Neutrophil (primary cell): ENCODE data around the gene PRKG1.

Source experiments
- H3K27ac ChIP-seq: fragments of 200-600 bp; sonication (generic); 2 replicates; pipeline ENCODE4 v1.5.1; 2016; ENCODE audit warnings: mild to moderate bottlenecking, moderate library complexity
- H3K27me3 ChIP-seq: fragments of 200-600 bp; sonication (generic); 2 replicates; pipeline ENCODE4 v1.6.0; 2016; ENCODE audit warnings: mild to moderate bottlenecking
- H3K36me3 ChIP-seq: fragments of 200-600 bp; sonication (generic); 2 replicates; pipeline ENCODE4 v1.5.1; 2017
- H3K4me1 ChIP-seq, 2 experiments: fragments of 200-600 bp in 1 of 2; sonication (generic) in 1 of 2; 1 replicate in 1 of 2; 2 replicates in 1 of 2; pipeline versions ENCODE4 v1.5.1 to v1.6.1; 2013 to 2016; ENCODE audit warnings: low read depth in 1 of 2, low read length in 1 of 2, mild to moderate bottlenecking in 1 of 2, moderate library complexity in 1 of 2; ENCODE audit not compliant: control insufficient read depth in 1 of 2, insufficient read depth in 1 of 2
- H3K4me3 ChIP-seq, 2 experiments: fragments of 200-600 bp in 1 of 2; sonication (generic) in 1 of 2; 1 replicate in 1 of 2; 2 replicates in 1 of 2; pipeline ENCODE4 v1.5.1; 2013 to 2016; ENCODE audit warnings: low read depth in 1 of 2, low read length in 1 of 2, mild to moderate bottlenecking in 1 of 2, moderate library complexity in 1 of 2
- H3K9me3 ChIP-seq: fragments of 200-600 bp; sonication (generic); 2 replicates; pipeline ENCODE4 v1.5.1; 2016
- CTCF ChIP-seq: fragments of 200-600 bp; sonication (generic); IDR thresholded peaks from 2 replicates; pipeline ENCODE4 v1.5.1; 2016; ENCODE audit warnings: antibody characterized with exemption

The PRKG1 gene

GRCh38 chr10:51985336-51985735 is 911.0 kb downstream of the PRKG1 start:
- no peak for TF ChIP-seq CTCF
- Histone ChIP-seq H3K36me3 (no peaks in the 10 kb centered on the region), H3K27me3 (no peaks in the 10 kb centered on the region), H3K4me3 (no peak overlapping the region), H3K4me1 (no peaks in the 10 kb centered on the region), H3K27ac (no peak overlapping the region), H3K9me3 (no peaks in the 10 kb centered on the region)

GRCh38 chr10:51986516-51986915 is 912.2 kb downstream of the PRKG1 start:
- no peaks in the 10 kb centered on the region for H3K4me1 ChIP-seq
- H3K9me3 ChIP-seq: no peaks in the 10 kb centered on the region
- H3K4me3 ChIP-seq: no peak overlapping the region
- no peaks in the 10 kb centered on the region for H3K27me3 ChIP-seq
- no peaks in the 10 kb centered on the region for H3K36me3 ChIP-seq
- H3K27ac ChIP-seq: no peak overlapping the region
- TF ChIP-seq CTCF: no peak

GRCh38 chr10:51993475-51993874 is 919.2 kb downstream of the PRKG1 start:
- Histone ChIP-seq H3K27ac (no peak overlapping the region), H3K27me3 (no peaks in the 10 kb centered on the region), H3K4me3 (no peak overlapping the region), H3K36me3 (no peaks in the 10 kb centered on the region), H3K4me1 (no peaks in the 10 kb centered on the region), H3K9me3 (no peaks in the 10 kb centered on the region)
- TF ChIP-seq CTCF: no peak

GRCh38 chr10:51999096-51999495 is 924.8 kb downstream of the PRKG1 start:
- H3K4me3 ChIP-seq: no peak overlapping the region
- H3K27ac ChIP-seq: no peak overlapping the region
- TF ChIP-seq CTCF: no peak
- H3K36me3 ChIP-seq: no peaks in the 10 kb centered on the region
- no peaks in the 10 kb centered on the region for H3K9me3 ChIP-seq
- H3K27me3 ChIP-seq: no peaks in the 10 kb centered on the region
- H3K4me1 ChIP-seq: no peaks in the 10 kb centered on the region

GRCh38 chr10:52004342-52004949 is 930.2 kb downstream of the PRKG1 start:
- Histone ChIP-seq H3K27ac (no peak overlapping the region), H3K4me1 (no peaks in the 10 kb centered on the region), H3K36me3 (no peaks in the 10 kb centered on the region), H3K9me3 (no peaks in the 10 kb centered on the region), H3K27me3 (no peaks in the 10 kb centered on the region), H3K4me3 (no peak overlapping the region)
- no peak for TF ChIP-seq CTCF

- Histone ChIP-seq H3K9me3 (no peaks in the 10 kb centered on the region), H3K27ac (no peak overlapping the region), H3K36me3 (no peaks in the 10 kb centered on the region), H3K4me1 (no peaks in the 10 kb centered on the region), H3K27me3 (no peaks in the 10 kb centered on the region), H3K4me3 (no peak overlapping the region)
- TF ChIP-seq CTCF: no peak
Observed at GRCh38 chr10:52007091-52007490, 932.8 kb downstream of the PRKG1 start.
